Activated CD4-positive, alpha-beta T cell treated with anti-CD3 and anti-CD28 coated beads, Interleukin-10, Interleukin-2, amounts not matched to agents 100 ng/mL and 50 ng/mL, durations not matched to agents 16 hours and 8 hours (primary cell): ENCODE results near the gene RALGAPB.
"Not testable (repeated sequence)": the region's sequence is repeated elsewhere in the genome, so short reads cannot be mapped to it uniquely, and the experiment has no call there.

ENCODE experiments used
- DNase-seq: peaks from one replicate; pipeline ENCODE4 v3.0.0-alpha.2; 2020

Gene RALGAPB

GRCh38 chr20:38589967-38590675 lies 117.5 kb downstream of the RALGAPB start:
- no peak for DNase-seq

GRCh38 chr20:38590676-38591473 lies 118.2 kb downstream of the RALGAPB start:
- DNase-seq = no peak

GRCh38 chr20:38591474-38592410 lies 119.1 kb downstream of the RALGAPB start:
- no peak for DNase-seq

GRCh38 chr20:38592411-38592790 lies 119.8 kb downstream of the RALGAPB start:
- not testable (repeated sequence) for DNase-seq

GRCh38 chr20:38594281-38594680 lies 121.6 kb downstream of the RALGAPB start:
- DNase-seq = not testable (repeated sequence)

- not testable (repeated sequence) for DNase-seq
These were observed 123.2 kb downstream of the RALGAPB start for GRCh38 chr20:38595886-38596285.

GRCh38 chr20:38599410-38599882 lies 126.8 kb downstream of the RALGAPB start:
- DNase-seq = no peak

- no peak for DNase-seq
These were observed 127.4 kb downstream of the RALGAPB start for GRCh38 chr20:38600057-38600456.

- DNase-seq = no peak
These were observed 128.9 kb downstream of the RALGAPB start, which contains the start of gene ARHGAP40 for GRCh38 chr20:38601216-38602184. ARHGAP40 (plus strand) TSS chr20:38601809.

GRCh38 chr20:38602185-38602581 lies 129.5 kb downstream of the RALGAPB start:
- DNase-seq = no peak

- no peak for DNase-seq
These were observed 130.6 kb downstream of the RALGAPB start for GRCh38 chr20:38603286-38603685.

GRCh38 chr20:38604873-38605303 lies 132.2 kb downstream of the RALGAPB start:
- no peak for DNase-seq

GRCh38 chr20:38607351-38607750 lies 134.7 kb downstream of the RALGAPB start:
- no peak for DNase-seq

- DNase-seq = no peak
These were observed 135.5 kb downstream of the RALGAPB start for GRCh38 chr20:38608188-38608587.

- no peak for DNase-seq
These were observed 137.2 kb downstream of the RALGAPB start for GRCh38 chr20:38609815-38610214.

GRCh38 chr20:38610521-38610920 lies 137.9 kb downstream of the RALGAPB start:
- no peak for DNase-seq

GRCh38 chr20:38612751-38613515 lies 140.3 kb downstream of the RALGAPB start:
- no peak for DNase-seq

- DNase-seq = no peak
These were observed 142.6 kb downstream of the RALGAPB start for GRCh38 chr20:38615283-38615682.

GRCh38 chr20:38616457-38616856 lies 143.8 kb downstream of the RALGAPB start:
- DNase-seq = no peak

- no peak for DNase-seq
These were observed 144.6 kb downstream of the RALGAPB start for GRCh38 chr20:38617011-38617829.
